ENCODE results near the gene DDX10. TPM values are rescaled to one million over a fixed set of nuclear protein-coding genes. Genes with fewer than 3 reads are reported as not detected.
A peak's percentile ranks its signal among the peaks of the same experiment; 100 is the strongest.

DDX10 gene
- total and polyA plus RNA-seq, 9 of the 15 experiments (the other 6 are each of a cell fraction or from before 2014, with no cell fraction given) = 33.9 to 94.6 (median 50.7) TPM

DNA sequence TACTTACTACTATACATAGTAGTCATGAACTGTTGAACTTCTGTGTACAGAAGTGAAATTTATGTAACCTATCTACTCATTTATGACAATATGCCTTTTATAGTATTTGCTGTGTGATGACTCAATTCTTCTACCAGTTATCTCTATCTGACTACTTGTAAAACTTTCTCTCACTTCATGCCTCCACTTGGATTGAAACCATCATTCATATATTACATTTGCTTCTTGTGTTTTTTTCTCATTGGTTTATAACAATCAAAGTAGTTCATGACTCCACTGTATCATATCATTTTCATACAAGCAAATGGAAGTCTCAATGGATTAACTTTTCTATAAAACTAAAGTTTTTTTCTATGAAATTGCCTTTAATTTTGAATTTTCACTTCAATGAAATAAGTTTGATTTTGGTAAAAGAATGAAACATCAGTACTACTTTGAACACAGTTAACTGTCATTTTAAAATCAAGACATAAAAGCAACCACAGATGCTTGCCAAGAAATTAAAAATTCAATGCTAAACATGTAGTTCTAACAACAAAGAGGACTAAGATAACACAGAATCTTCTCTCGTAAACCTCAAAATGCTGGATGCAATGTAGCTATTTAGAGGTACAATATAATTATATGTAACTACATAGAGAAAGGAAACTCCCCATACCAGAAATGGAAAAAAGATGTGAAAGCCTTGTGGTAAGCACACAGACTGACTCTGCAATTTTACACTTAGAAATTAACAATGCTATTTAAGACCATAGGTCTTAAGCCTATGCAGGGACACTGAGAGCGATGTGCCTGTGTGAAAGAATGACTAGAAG, 43.7 kb upstream of the DDX10 start (continued):
- TF ChIP-seq NFE2 (IDR thresholded peaks at IDR 0.05; ENCODE audit: low read depth) (peak; percentile 38), CREM (IDR thresholded peaks at IDR 0.05; ENCODE audit: low read depth) (no peak), FIP1L1 (IDR thresholded peaks at IDR 0.05; ENCODE audit: low read depth, low read length, poor library complexity, severe bottlenecking) (no peak), CXXC5 (CRISPR knock-in tag; IDR thresholded peaks at IDR 0.05) (no peak), MTA3 (IDR thresholded peaks at IDR 0.05; ENCODE audit: borderline replicate concordance) (no peak), TARDBP (IDR thresholded peaks at IDR 0.05) (no peak), RBM25 (IDR thresholded peaks at IDR 0.05; ENCODE audit: low read depth, low read length, severe bottlenecking) (no peak), CBX2 (IDR thresholded peaks at IDR 0.05; ENCODE audit: insufficient read depth, low read length, poor library complexity, severe bottlenecking) (no peak), JUND (IDR thresholded peaks at IDR 0.05; ENCODE audit: borderline replicate concordance, low read depth, low read length) (no peak), JUND (tag; IDR thresholded peaks at IDR 0.05; ENCODE audit: borderline replicate concordance, low read depth, low read length) (0 out of 3 replicates have a peak, but pooled peaks have one; percentile 29), ZNF668 (CRISPR knock-in tag; IDR thresholded peaks at IDR 0.05) (no peak), FOSL1 (tag; conservative IDR thresholded peaks at IDR 0.05) (peak; percentile 77), HEY1 (CRISPR knock-in tag; IDR thresholded peaks at IDR 0.05; ENCODE audit: borderline replicate concordance) (no peak)
